Fibroblast of lung (primary cell): Measurements from ENCODE around the gene GYPE. TPM values are rescaled to one million over a fixed set of nuclear protein-coding genes. Genes with fewer than 3 reads are reported as not detected.
"Not testable (repeated sequence)": the region's sequence is repeated elsewhere in the genome, so short reads cannot be mapped to it uniquely, and the experiment has no call there.

Experiments
- DNase-seq, 2 donors: peaks; one replicate each; pipeline versions ENCODE4 v3.0.0 to v3.0.0-alpha.2; 2010; ENCODE audit warnings: low read depth in 2 of 2
- H2AFZ ChIP-seq: 2 replicates; pipeline ENCODE4 v1.5.1; 2012; ENCODE audit warnings: low read length, control low read depth, inconsistent platforms
- H3K27ac ChIP-seq: 2 replicates; pipeline ENCODE4 v1.5.1; 2011; ENCODE audit warnings: low read length, control low read depth; ENCODE audit not compliant: insufficient read depth
- H3K27me3 ChIP-seq: 2 replicates; pipeline ENCODE4 v1.5.1; 2011; ENCODE audit warnings: mild to moderate bottlenecking, low read length; ENCODE audit not compliant: control insufficient read depth, insufficient read depth
- H3K36me3 ChIP-seq: 2 replicates; pipeline ENCODE4 v1.5.1; 2011; ENCODE audit warnings: low read length; ENCODE audit not compliant: control insufficient read depth, insufficient read depth
- H3K4me1 ChIP-seq: 2 replicates; pipeline ENCODE4 v1.5.1; 2011; ENCODE audit warnings: low read length; ENCODE audit not compliant: control insufficient read depth, insufficient read depth; ENCODE audit errors: extremely low read depth
- H3K4me2 ChIP-seq: 2 replicates; pipeline ENCODE4 v1.5.1; 2011; ENCODE audit warnings: low read length, control low read depth; ENCODE audit not compliant: insufficient read depth; ENCODE audit errors: extremely low read depth
- H3K4me3 ChIP-seq, 4 experiments: fragments of 200-600 bp in 1 of 4; sonication (generic) in 1 of 4; replicated peaks in 1 of 4; 2 replicates each; pipeline ENCODE4 v1.5.1; 2011 to 2016; ENCODE audit warnings: low read length in 4 of 4, low read depth in 3 of 4, mild to moderate bottlenecking in 3 of 4, control low read depth in 2 of 4, inconsistent platforms in 1 of 4, mixed read lengths in 1 of 4; ENCODE audit not compliant: insufficient read depth in 1 of 4; ENCODE audit errors: control extremely low read depth in 1 of 4
- H3K79me2 ChIP-seq: 2 replicates; pipeline ENCODE4 v1.5.1; 2012; ENCODE audit warnings: mild to moderate bottlenecking, low read length, inconsistent platforms; ENCODE audit not compliant: control insufficient read depth, insufficient read depth
- H3K9ac ChIP-seq: 2 replicates; pipeline ENCODE4 v1.5.1; 2011; ENCODE audit warnings: mild to moderate bottlenecking, low read length, control low read depth; ENCODE audit not compliant: insufficient read depth
- H3K9me3 ChIP-seq: 2 replicates; pipeline ENCODE4 v1.5.1; 2012; ENCODE audit warnings: low read depth, low read length; ENCODE audit not compliant: control insufficient read depth, insufficient read depth
- H4K20me1 ChIP-seq: 2 replicates; pipeline ENCODE4 v1.5.1; 2011; ENCODE audit warnings: low read length; ENCODE audit not compliant: control insufficient read depth, insufficient read depth; ENCODE audit errors: extremely low read depth
- CTCF ChIP-seq, 2 donors: IDR thresholded peaks in 1 of 2; conservative IDR thresholded peaks in 1 of 2; 1 replicate in 1 of 2; 2 replicates in 1 of 2; pipeline ENCODE4 v1.5.1; 2011 to 2012; ENCODE audit warnings: low read length in 2 of 2, control low read depth in 1 of 2, inconsistent platforms in 1 of 2, low read depth in 1 of 2, mild to moderate bottlenecking in 1 of 2
- EZH2 ChIP-seq: IDR thresholded peaks from 2 replicates; pipeline ENCODE4 v1.5.1; 2012; ENCODE audit warnings: low read length, control low read depth, mild to moderate bottlenecking; ENCODE audit errors: missing control alignments
- polyA plus RNA-seq, 2 donors: library from polyadenylated mRNA; depleted of rRNA in 1 of 2; stranded (reverse) in 1 of 2; unstranded in 1 of 2; fragments of >200 nt; gene quantifications; 2 replicates each; pipeline ENCODE4 v1.2.1, GENCODE V29; 2011 to 2012; ENCODE audit warnings: missing spikeins in 1 of 2
- total RNA-seq: library from RNA; depleted of rRNA; stranded (reverse); fragments of >200 nt; gene quantifications from 2 replicates; pipeline ENCODE4 v1.2.1, GENCODE V29; 2014

Gene GYPE
- total and polyA plus RNA-seq, 2 donors (not counting 1 experiment from before 2014, with no cell fraction given), result 1.2 to 1.3 TPM

GRCh38 chr4:143939528-143939927, 34.2 kb upstream of the GYPE start:
- Histone ChIP-seq H2AFZ (no peak overlapping the region), H3K27ac (no peak overlapping the region), H3K4me2 (no peak overlapping the region), H3K27me3 (no peaks in the 10 kb centered on the region), H4K20me1 (no peaks in the 10 kb centered on the region), H3K79me2 (no peaks in the 10 kb centered on the region), H3K36me3 (no peaks in the 10 kb centered on the region), H3K4me3 (no peak overlapping the region), H3K9me3 (no peaks in the 10 kb centered on the region), H3K4me1 (no peaks in the 10 kb centered on the region), H3K9ac (no peak overlapping the region)
- TF ChIP-seq EZH2 (no peak), CTCF (conservative IDR thresholded peaks at IDR 0.05 in 1 of 2, IDR thresholded peaks at IDR 0.05 in 1 of 2; ENCODE audit: low read depth in 1 of 2, low read length in 2 of 2) (no peak)
- DNase-seq, result no peak

GRCh38 chr4:143938890-143939289, 33.5 kb upstream of the GYPE start:
- not testable (repeated sequence) for H3K9me3 ChIP-seq, DNase-seq, H3K36me3 ChIP-seq, H3K9ac ChIP-seq, H3K4me2 ChIP-seq, H3K27ac ChIP-seq, H3K79me2 ChIP-seq, H2AFZ ChIP-seq, H4K20me1 ChIP-seq, H3K4me3 ChIP-seq, H3K27me3 ChIP-seq, H3K4me1 ChIP-seq

- Histone ChIP-seq H3K36me3 (no peaks in the 10 kb centered on the region), H3K9me3 (no peaks in the 10 kb centered on the region), H3K27ac (no peak overlapping the region), H3K27me3 (no peaks in the 10 kb centered on the region), H3K4me3 (no peak overlapping the region), H3K4me2 (no peak overlapping the region), H3K4me1 (no peaks in the 10 kb centered on the region), H3K9ac (no peak overlapping the region), H2AFZ (no peak overlapping the region), H3K79me2 (no peaks in the 10 kb centered on the region), H4K20me1 (no peaks in the 10 kb centered on the region)
- no peak for DNase-seq
- TF ChIP-seq CTCF (conservative IDR thresholded peaks at IDR 0.05 in 1 of 2, IDR thresholded peaks at IDR 0.05 in 1 of 2; ENCODE audit: low read depth in 1 of 2, low read length in 2 of 2) (no peak), EZH2 (no peak)
Observed at GRCh38 chr4:143921181-143921580, 15.8 kb upstream of the GYPE start.

GRCh38 chr4:143916485-143916884, 11.1 kb upstream of the GYPE start:
- not testable (repeated sequence) for H3K27me3 ChIP-seq, H3K27ac ChIP-seq, H4K20me1 ChIP-seq, H3K9ac ChIP-seq, DNase-seq, H3K79me2 ChIP-seq, H3K4me1 ChIP-seq, H3K36me3 ChIP-seq, H2AFZ ChIP-seq, H3K9me3 ChIP-seq, H3K4me3 ChIP-seq, H3K4me2 ChIP-seq

- H3K4me1 ChIP-seq, H4K20me1 ChIP-seq, H3K27ac ChIP-seq, H3K79me2 ChIP-seq, H3K9ac ChIP-seq, H3K36me3 ChIP-seq, H2AFZ ChIP-seq, H3K9me3 ChIP-seq, H3K4me2 ChIP-seq, H3K27me3 ChIP-seq, DNase-seq: not testable (repeated sequence)
- peak overlapping the region in 2 of 4 experiments; percentile 20 to 56 for H3K4me3 ChIP-seq
Observed at GRCh38 chr4:143912478-143912877, 7.1 kb upstream of the GYPE start.
